HG03354 (cell line): ENCODE results near the gene CREB3L1.

Source experiments
- ATAC-seq: cut with Tn5 transposase; IDR thresholded peaks from one replicate; pipeline ENCODE4 v1.9.1; 2021; ENCODE audit warnings: mild to moderate bottlenecking; ENCODE audit not compliant: unreplicated experiment, poor library complexity, severe bottlenecking

The CREB3L1 gene

DNA sequence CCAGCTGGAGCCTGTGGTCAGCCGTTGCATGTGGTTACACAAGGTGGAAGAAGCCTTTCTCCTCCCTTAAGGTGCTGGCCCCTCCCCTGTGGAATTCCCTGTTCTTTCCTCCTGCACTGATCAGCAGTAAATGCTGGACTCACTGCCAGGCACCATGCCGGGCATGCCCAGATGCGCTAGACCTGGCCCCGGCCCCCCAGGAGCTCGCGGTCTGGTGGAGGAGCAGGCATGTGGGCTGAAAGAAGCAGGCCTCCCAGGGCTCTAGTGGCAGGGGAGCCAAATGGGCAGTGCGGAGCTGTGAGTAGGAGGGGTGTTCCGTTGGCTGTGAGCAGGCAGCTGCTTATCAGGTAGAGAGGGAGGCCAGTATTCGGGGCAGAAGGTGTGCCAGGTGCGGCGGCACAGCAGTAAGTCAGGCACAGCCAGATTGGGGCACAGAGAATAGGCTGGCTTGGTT is 80.0 kb downstream of the CREB3L1 start:
- ATAC-seq = no peak

DNA sequence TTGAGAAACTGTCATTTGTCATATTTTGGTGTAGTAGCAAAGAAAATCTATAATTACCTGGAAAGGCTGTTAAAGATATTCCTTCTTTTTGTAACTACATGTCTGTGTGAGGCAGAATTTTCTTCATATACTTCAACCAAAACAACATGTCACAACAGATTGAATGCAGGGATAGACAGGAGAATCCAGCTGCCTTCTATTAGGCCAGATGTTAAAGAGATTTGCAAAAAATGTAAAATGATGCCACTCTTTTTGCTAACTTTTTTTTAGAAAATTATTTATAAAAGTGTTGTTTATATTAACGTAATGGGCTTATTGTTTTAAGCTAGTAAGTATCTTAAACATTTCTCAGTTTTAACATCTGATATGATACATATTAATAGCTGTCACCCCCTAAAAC is 82.5 kb downstream of the CREB3L1 start:
- ATAC-seq = no peak

DNA sequence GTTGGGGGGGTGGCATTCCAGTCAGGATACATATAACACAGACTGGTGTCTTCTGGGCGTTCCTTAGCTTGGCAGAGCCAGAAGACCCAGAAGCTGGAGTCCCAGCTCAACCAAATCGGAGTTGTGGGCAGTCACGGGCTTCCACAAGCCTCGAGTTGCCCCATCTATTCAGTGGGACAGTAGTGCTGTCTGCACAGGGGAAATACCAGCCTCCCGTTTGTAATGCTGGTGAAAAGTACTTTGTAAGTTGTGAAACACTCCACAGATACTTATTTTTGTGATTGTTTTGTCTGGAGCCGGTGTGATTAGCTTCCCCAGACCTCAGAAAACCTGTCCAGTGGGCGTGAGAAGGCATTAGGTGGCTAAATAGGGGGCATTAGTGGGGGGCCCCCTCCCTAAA is 83.4 kb downstream of the CREB3L1 start:
- ATAC-seq = peak; percentile 20

DNA sequence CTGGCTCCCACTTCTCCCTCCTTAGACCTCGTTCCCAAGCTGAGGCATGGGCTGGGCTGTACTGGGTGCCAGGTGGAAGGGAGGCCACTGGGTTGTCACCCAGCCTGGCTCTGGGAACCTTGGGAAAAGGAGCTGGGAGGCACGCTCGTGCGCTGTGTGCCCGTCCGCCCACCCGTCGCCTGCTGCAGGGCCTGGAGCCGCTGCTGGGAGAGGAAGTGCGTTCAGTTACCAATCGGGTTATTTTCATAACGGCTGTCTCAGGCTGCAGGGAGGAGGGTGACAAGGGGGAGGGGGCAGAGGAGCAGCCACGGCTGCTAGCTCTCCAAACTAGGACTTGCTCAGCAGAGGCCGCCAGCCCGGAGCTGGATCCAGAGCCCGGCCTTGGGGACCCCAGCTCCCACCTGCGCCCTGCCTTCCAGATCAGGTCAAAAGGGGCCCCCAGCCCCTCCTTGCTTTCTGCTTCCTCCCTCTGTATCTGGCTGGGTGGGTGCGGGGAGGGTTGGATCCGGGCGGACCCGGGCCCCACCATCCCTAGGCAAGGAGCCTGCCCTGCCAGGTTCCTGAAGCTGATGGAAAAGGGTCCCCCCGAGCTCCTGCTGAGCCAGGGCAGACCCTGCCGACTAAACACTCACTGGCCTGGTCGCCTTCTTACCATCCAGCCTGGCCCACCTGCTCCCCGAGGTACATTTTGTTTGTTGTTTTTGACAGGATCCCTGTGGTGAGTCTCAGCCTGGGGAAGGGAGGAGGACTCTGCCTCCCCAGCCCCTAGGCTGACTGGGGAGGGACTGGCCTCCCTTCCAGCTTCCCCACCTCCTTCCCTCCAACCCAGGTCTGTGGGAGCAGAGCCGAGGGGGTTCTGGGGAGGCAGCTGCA is 84.1 kb downstream of the CREB3L1 start:
- peak; percentile 93 for ATAC-seq

- ATAC-seq = no peak
Measured at GRCh38 chr11:46362156-46363030, 84.9 kb downstream of the CREB3L1 start.

GRCh38 chr11:46363031-46363407 is 85.6 kb downstream of the CREB3L1 start:
- no peak for ATAC-seq

DNA sequence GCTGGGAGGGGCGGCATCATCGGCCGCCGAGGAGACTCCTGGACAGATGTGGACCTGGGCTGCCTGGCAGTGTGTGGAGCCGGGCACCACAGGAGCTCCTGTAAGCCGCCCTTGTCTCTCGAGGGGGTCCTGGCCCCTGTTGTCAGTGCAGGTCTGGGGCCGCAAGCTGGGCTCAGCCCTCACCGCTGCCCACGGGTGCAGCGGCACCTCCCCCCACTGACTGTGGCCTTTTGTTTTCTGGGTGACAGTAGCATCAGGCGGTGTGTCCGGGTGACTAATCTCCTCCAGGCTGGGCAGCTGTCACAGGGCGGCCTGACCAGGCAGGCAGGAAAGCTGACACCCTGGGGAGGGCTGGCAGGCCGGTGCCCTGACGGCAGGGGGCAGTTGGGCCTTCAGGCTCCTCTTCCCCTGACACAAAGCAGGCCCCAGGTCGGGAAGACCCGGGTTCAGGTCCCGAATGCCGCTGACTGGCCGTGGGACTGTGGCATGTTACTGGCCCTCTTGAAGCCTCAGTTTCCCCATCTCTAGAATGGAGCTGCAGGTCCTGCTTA is 86.1 kb downstream of the CREB3L1 start:
- ATAC-seq = no peak

GRCh38 chr11:46364056-46364455 is 86.6 kb downstream of the CREB3L1 start:
- ATAC-seq = no peak

GRCh38 chr11:46364791-46365190 is 87.3 kb downstream of the CREB3L1 start:
- no peak for ATAC-seq

- no peak for ATAC-seq
Measured at GRCh38 chr11:46366260-46366659, 88.8 kb downstream of the CREB3L1 start.

DNA sequence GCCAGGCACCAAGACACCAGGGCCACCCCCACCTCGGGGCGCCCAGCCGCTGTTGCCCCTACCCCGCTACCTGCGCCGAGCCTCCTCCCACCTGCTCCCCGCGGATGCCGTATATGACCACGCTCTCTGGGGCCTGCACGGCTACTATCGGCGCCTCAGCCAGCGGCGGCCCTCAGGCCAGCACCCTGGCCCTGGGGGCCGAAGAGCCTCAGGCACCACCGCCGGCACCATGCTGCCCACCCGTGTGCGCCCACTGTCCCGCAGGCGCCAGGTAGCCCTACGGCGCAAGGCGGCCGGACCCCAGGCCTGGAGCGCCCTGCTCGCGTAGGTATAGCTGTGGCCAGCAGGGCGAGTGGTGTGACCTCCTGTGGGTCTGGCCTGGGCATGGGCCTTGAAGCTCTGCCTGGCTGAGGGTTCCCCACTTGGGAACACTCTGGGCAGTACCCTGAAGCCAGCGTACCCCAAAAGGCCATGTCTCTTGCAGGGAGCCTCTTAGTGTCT is 89.2 kb downstream of the CREB3L1 start:
- ATAC-seq = no peak

DNA sequence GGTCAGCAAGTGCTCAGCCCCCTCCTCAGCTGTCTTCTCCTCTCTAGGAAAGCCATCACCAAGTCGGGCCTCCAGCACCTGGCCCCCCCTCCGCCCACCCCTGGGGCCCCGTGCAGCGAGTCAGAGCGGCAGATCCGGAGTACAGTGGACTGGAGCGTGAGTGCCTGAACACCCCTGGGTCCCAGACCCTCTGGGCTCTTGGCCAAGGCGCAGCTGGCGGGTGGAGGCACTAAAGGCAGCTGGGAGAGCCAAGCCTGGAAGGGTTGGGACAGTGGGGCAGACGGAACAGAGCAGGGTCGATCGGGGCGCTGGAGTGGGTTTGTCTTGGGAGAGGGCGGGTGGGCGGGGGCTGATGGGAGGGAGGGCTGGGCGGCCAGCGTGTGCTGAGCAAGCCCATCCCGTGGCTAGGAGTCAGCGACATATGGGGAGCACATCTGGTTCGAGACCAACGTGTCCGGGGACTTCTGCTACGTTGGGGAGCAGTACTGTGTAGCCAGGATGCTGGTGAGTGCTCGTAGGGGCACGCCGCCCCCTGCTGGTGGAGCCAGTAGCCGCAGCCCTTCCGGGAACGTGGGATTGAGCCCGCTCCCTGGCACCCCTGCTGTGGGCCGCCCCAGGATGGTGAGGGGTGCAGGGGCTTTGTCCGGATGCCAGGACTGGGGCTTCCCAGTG is 89.9 kb downstream of the CREB3L1 start:
- no peak for ATAC-seq

- no peak for ATAC-seq
Measured at GRCh38 chr11:46367916-46368267, 90.4 kb downstream of the CREB3L1 start.

DNA sequence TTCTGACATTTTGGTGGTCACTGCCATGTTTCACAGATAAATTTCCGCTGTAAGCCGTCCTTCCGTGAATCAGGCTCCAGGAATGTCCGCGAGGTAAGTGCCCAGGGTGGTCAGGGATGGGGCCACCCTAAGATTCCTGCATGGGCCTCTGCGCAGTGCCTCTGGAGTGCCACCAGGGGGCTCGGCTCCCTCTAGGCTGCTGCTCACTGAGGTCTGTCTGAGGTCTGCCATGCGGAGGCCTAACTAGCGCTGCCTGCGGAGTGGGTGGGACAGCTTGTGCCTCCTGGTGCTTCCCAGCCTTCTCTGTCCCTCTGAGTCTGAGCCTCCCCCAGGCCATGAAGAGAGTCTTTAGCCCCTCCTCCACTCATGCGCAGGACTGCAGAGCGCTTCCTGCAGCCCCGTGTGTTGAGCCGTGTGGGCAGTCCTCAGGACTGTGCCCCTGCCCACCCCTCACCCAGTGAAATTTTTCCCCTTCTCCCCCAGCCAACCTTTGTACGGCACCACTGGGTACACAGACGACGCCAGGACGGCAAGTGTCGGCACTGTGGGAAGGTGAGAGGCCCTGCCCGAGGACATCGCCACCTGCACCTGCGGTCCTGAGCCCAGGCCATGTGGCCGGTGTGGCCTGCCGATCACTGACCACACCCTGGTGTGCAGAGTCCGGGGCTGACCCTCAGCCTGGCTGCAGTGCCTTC is 92.1 kb downstream of the CREB3L1 start:
- ATAC-seq = peak; percentile 67

DNA sequence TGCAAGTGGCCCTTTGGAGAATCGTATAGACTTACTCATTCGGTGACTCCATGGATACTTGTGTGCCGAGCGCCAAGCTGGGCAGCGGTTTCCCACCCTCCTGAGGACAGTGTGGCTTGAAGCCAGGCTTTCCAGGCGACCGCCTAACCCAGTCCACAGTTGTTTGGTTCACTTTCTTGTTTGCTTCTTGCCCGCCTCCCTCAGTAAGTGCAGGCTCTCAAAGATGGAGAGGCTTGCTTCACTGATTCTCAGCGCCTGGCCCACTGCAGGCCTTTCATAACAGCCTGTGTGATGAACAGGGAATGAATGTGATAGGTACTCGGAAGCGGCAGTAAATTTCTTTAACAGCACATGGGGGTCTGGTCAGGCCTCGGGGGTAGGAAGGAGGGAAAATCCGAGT is 92.8 kb downstream of the CREB3L1 start:
- ATAC-seq = no peak
